HepG2 (cell line): ENCODE measurements around the gene HNRNPF. TPM values are rescaled to one million over a fixed set of nuclear protein-coding genes. Genes with fewer than 3 reads are reported as not detected.

ENCODE experiments used
- ARNT ChIP-seq: fragments of 450-650 bp; IDR thresholded peaks from 2 replicates; pipeline ENCODE4 v1.6.1; 2017
- GRHL1 ChIP-seq: sonication (generic); formaldehyde crosslinking; conservative IDR thresholded peaks from 2 replicates; pipeline ENCODE4 v1.8.0; 2022; ENCODE audit warnings: missing genetic modification reagents
- KDM5B ChIP-seq: sonication (generic); formaldehyde crosslinking; IDR thresholded peaks from 2 replicates; pipeline ENCODE4 v1.4.0; 2020; ENCODE audit warnings: missing genetic modification reagents, mild to moderate bottlenecking, borderline replicate concordance
- LBX2 ChIP-seq: sonication (generic); formaldehyde crosslinking; IDR thresholded peaks from 2 replicates; pipeline ENCODE4 v1.5.0; 2020; ENCODE audit warnings: missing genetic modification reagents, mild to moderate bottlenecking, borderline replicate concordance
- MNT ChIP-seq: fragments of 450-650 bp; IDR thresholded peaks from 2 replicates; pipeline ENCODE4 v1.6.1; 2016
- NPAS2 ChIP-seq: sonication (generic); formaldehyde crosslinking; IDR thresholded peaks from 2 replicates; pipeline ENCODE4 v1.8.0; 2022; ENCODE audit warnings: mild to moderate bottlenecking, missing genetic modification reagents, borderline replicate concordance
- RBM39 ChIP-seq: fragments of 200-400 bp; formaldehyde crosslinking; IDR thresholded peaks from one replicate; pipeline ENCODE4 v1.6.1; 2018; ENCODE audit warnings: antibody characterized with exemption, mild to moderate bottlenecking, low read depth, low read length; ENCODE audit not compliant: poor library complexity, severe bottlenecking
- TFE3 ChIP-seq: IDR thresholded peaks from 2 replicates; pipeline ENCODE4 v1.6.1; 2016
- ZBTB2 ChIP-seq: sonication (generic); formaldehyde crosslinking; IDR thresholded peaks from 2 replicates; pipeline ENCODE4 v1.8.0; 2022; ENCODE audit warnings: low read depth, missing genetic modification reagents
- ZNF17 ChIP-seq: sonication (generic); formaldehyde crosslinking; IDR thresholded peaks from 2 replicates; pipeline ENCODE4 v1.5.0; 2020; ENCODE audit warnings: mild to moderate bottlenecking, missing genetic modification reagents
- ZNF256 ChIP-seq: sonication (generic); formaldehyde crosslinking; conservative IDR thresholded peaks from 2 replicates; pipeline ENCODE4 v1.4.0; 2020; ENCODE audit warnings: missing genetic modification reagents
- ZNF292 ChIP-seq: sonication (generic); formaldehyde crosslinking; IDR thresholded peaks from 2 replicates; pipeline ENCODE4 v1.8.1; 2022; ENCODE audit warnings: mild to moderate bottlenecking, low read depth, missing genetic modification reagents, borderline replicate concordance
- ZNF468 ChIP-seq: sonication (generic); formaldehyde crosslinking; IDR thresholded peaks from 2 replicates; pipeline ENCODE4 v1.8.0; 2022; ENCODE audit warnings: mild to moderate bottlenecking, moderate library complexity, missing genetic modification reagents
- ZNF563 ChIP-seq: sonication (generic); formaldehyde crosslinking; IDR thresholded peaks from 2 replicates; pipeline ENCODE4 v1.8.0; 2022; ENCODE audit warnings: mild to moderate bottlenecking, moderate library complexity, missing genetic modification reagents
- ZNF704 ChIP-seq: sonication (generic); formaldehyde crosslinking; IDR thresholded peaks from 2 replicates; pipeline ENCODE4 v1.8.1; 2023; ENCODE audit warnings: mild to moderate bottlenecking, inconsistent platforms, moderate library complexity, missing genetic modification reagents, borderline replicate concordance
- polyA plus RNA-seq, 8 experiments: library from polyadenylated mRNA; depleted of rRNA in 3 of 8; stranded (reverse) in 7 of 8; unstranded in 1 of 8; fragments of >200 nt; fragmentation: Illumina TruSeq in 4 of 8; extraction: Trizol in 4 of 8; gene quantifications; 2 replicates each; pipeline versions ENCODE4 v1.2.1 to v1.2.3, GENCODE V29; 2011 to 2016; ENCODE audit warnings: low read depth in 4 of 8, missing spikeins in 1 of 8, mixed read lengths in 1 of 8; ENCODE audit not compliant: insufficient read depth in 1 of 8
- total RNA-seq, 5 experiments: library from RNA; depleted of rRNA; stranded (reverse); fragments of >200 nt; fragmentation: Illumina TruSeq; extraction: Trizol; gene quantifications; 2 replicates each; pipeline ENCODE4 v1.2.3, GENCODE V29; 2016; ENCODE audit warnings: low read depth in 1 of 5

HNRNPF gene
- total and polyA plus RNA-seq, 2 of the 13 experiments (the other 11 are each of a cell fraction or from before 2014, with no cell fraction given) = 166 to 308 TPM

GRCh38 chr10:43348511-43349312, 60.3 kb downstream of the HNRNPF start (continued):
- TF ChIP-seq ZNF704 (CRISPR knock-in tag) (no peak), ZNF292 (CRISPR knock-in tag) (no peak), ZNF256 (CRISPR knock-in tag) (no peak), ZBTB2 (CRISPR knock-in tag) (no peak), ZNF468 (CRISPR knock-in tag) (no peak), TFE3 (no peak), MNT (no peak), ARNT (no peak), NPAS2 (no peak), RBM39 (no peak), KDM5B (CRISPR knock-in tag) (no peak), ZNF17 (CRISPR knock-in tag) (no peak), GRHL1 (no peak), ZNF563 (CRISPR knock-in tag) (no peak), LBX2 (CRISPR knock-in tag) (no peak)
